Epidermal melanocyte (primary cell): Measurements from ENCODE around the gene DDX1.
"Not testable (repeated sequence)": the region's sequence is repeated elsewhere in the genome, so short reads cannot be mapped to it uniquely, and the experiment has no call there.

ENCODE experiments used
- DNase-seq: peaks from one replicate; pipeline ENCODE4 v3.0.0; 2011; ENCODE audit warnings: low spot score; ENCODE audit not compliant: insufficient read length

Gene DDX1

GRCh38 chr2:15595342-15595905 is 3.8 kb downstream of the DDX1 start:
- DNase-seq = no peak

- DNase-seq = no peak
Measured at GRCh38 chr2:15595936-15596335, 4.3 kb downstream of the DDX1 start.

- DNase-seq = no peak
Measured at GRCh38 chr2:15596350-15596749, 4.7 kb downstream of the DDX1 start.

- no peak for DNase-seq
Measured at GRCh38 chr2:15596968-15597367, 5.3 kb downstream of the DDX1 start.

GRCh38 chr2:15599994-15600393 is 8.3 kb downstream of the DDX1 start:
- DNase-seq = no peak

GRCh38 chr2:15601681-15602080 is 10.0 kb downstream of the DDX1 start:
- no peak for DNase-seq

GRCh38 chr2:15602393-15602792 is 10.7 kb downstream of the DDX1 start:
- no peak for DNase-seq

- no peak for DNase-seq
Measured at GRCh38 chr2:15603044-15603765, 11.5 kb downstream of the DDX1 start.

GRCh38 chr2:15603948-15604347 is 12.3 kb downstream of the DDX1 start:
- DNase-seq = no peak

- DNase-seq = no peak
Measured at GRCh38 chr2:15605721-15606120, 14.1 kb downstream of the DDX1 start.

GRCh38 chr2:15606481-15607441 is 15.1 kb downstream of the DDX1 start:
- no peak for DNase-seq

- no peak for DNase-seq
Measured at GRCh38 chr2:15607709-15608391, 16.2 kb downstream of the DDX1 start.

GRCh38 chr2:15608392-15608761 is 16.7 kb downstream of the DDX1 start:
- DNase-seq = no peak

- no peak for DNase-seq
Measured at GRCh38 chr2:15609341-15610042, 17.8 kb downstream of the DDX1 start.

GRCh38 chr2:15610430-15610952 is 18.8 kb downstream of the DDX1 start:
- no peak for DNase-seq

- DNase-seq = not testable (repeated sequence)
Measured at GRCh38 chr2:15612101-15612500, 20.4 kb downstream of the DDX1 start.

- no peak for DNase-seq
Measured at GRCh38 chr2:15613736-15614429, 22.2 kb downstream of the DDX1 start.

GRCh38 chr2:15614545-15615300 is 23.1 kb downstream of the DDX1 start:
- DNase-seq = no peak

GRCh38 chr2:15615301-15615920 is 23.7 kb downstream of the DDX1 start:
- DNase-seq = no peak
